IMR-90 (cell line): ENCODE results near the gene MAGEB17.

ENCODE experiments used
- BHLHE40 ChIP-seq: fragments of 150-350 bp; IDR thresholded peaks from 2 replicates; pipeline ENCODE4 v1.6.1; 2016; ENCODE audit warnings: mild to moderate bottlenecking, low read depth, low read length
- CEBPB ChIP-seq: IDR thresholded peaks from 2 replicates; pipeline ENCODE4 v1.6.1; 2012; ENCODE audit warnings: low read depth, low read length, improper control_type of control experiment
- CHD1 ChIP-seq: IDR thresholded peaks from 2 replicates; pipeline ENCODE4 v1.6.1; 2012; ENCODE audit warnings: low read depth, low read length, improper control_type of control experiment
- MAFK ChIP-seq: IDR thresholded peaks from 2 replicates; pipeline ENCODE4 v1.6.1; 2012; ENCODE audit warnings: low read depth, low read length, improper control_type of control experiment
- POLR2A ChIP-seq: IDR thresholded peaks from 2 replicates; pipeline ENCODE4 v1.6.1; 2012; ENCODE audit warnings: mild to moderate bottlenecking, low read depth, low read length
- RFX5 ChIP-seq: IDR thresholded peaks from 2 replicates; pipeline ENCODE4 v1.8.0; 2012; ENCODE audit warnings: low read depth, mild to moderate bottlenecking, low read length, moderate library complexity
- SMC3 ChIP-seq: fragments of 150-350 bp; IDR thresholded peaks from 2 replicates; pipeline ENCODE4 v1.6.1; 2016; ENCODE audit warnings: low read depth, mild to moderate bottlenecking, antibody characterized with exemption, low read length, moderate library complexity
- TF ChIP-seq, protein P1 (sequence below): fragments of 150-350 bp; IDR thresholded peaks from 2 replicates; pipeline ENCODE4 v1.6.1; 2017; ENCODE audit warnings: mild to moderate bottlenecking, antibody characterized with exemption, low read length, low read depth
- TF ChIP-seq, protein P2 (sequence below): conservative IDR thresholded peaks from 2 replicates; pipeline ENCODE4 v1.5.1; 2012; ENCODE audit warnings: mild to moderate bottlenecking, low read depth, low read length, improper control_type of control experiment

DNA sequence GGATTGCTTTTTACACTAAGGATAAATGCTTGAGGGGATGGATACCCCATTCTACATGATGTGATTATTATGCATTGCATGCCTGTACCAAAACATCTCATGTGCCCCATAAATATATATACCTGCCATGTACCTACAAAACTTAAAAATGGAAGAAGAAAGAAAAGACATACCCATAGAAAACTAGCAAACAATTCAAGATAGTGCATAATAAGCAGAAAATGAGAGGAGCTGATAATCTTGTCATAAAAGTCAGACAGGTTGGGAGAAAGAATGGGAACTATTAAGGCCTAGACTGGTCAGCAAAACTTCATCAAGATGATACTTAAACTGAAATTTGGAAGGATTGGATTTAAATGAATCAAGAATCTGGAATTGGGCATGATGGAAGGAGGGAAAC is 21.6 kb upstream of the MAGEB17 start:
- TF ChIP-seq POLR2A = no peak
- TF ChIP-seq, protein P1, sequence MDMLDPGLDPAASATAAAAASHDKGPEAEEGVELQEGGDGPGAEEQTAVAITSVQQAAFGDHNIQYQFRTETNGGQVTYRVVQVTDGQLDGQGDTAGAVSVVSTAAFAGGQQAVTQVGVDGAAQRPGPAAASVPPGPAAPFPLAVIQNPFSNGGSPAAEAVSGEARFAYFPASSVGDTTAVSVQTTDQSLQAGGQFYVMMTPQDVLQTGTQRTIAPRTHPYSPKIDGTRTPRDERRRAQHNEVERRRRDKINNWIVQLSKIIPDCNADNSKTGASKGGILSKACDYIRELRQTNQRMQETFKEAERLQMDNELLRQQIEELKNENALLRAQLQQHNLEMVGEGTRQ = no peak
- TF ChIP-seq, protein P2, sequence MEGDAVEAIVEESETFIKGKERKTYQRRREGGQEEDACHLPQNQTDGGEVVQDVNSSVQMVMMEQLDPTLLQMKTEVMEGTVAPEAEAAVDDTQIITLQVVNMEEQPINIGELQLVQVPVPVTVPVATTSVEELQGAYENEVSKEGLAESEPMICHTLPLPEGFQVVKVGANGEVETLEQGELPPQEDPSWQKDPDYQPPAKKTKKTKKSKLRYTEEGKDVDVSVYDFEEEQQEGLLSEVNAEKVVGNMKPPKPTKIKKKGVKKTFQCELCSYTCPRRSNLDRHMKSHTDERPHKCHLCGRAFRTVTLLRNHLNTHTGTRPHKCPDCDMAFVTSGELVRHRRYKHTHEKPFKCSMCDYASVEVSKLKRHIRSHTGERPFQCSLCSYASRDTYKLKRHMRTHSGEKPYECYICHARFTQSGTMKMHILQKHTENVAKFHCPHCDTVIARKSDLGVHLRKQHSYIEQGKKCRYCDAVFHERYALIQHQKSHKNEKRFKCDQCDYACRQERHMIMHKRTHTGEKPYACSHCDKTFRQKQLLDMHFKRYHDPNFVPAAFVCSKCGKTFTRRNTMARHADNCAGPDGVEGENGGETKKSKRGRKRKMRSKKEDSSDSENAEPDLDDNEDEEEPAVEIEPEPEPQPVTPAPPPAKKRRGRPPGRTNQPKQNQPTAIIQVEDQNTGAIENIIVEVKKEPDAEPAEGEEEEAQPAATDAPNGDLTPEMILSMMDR = no peak
- TF ChIP-seq SMC3 = no peak
- TF ChIP-seq MAFK = no peak
- no peak for TF ChIP-seq CEBPB
- no peak for TF ChIP-seq CHD1
- TF ChIP-seq RFX5 = no peak
- TF ChIP-seq BHLHE40 = no peak
